ENCODE results near the gene LRRC49. TPM values are rescaled to one million over a fixed set of nuclear protein-coding genes. Genes with fewer than 3 reads are reported as not detected.

LRRC49 gene
- total and polyA plus RNA-seq, 2 of the 4 experiments (the other 2 are of a cell fraction), result 8.6 to 16.8 TPM

- POLR2A ChIA-PET (ENCODE audit: unreplicated experiment), result no interaction called here
- peak; percentile 94 for DNase-seq
- no TSS peak for BruUV-seq (replicated peaks)
- H3K14ac ChIP-seq (replicated peaks; ENCODE audit: low read depth, low read length), result peak overlapping the region; percentile 96
- peak overlapping the region; percentile 40 for H3K56ac ChIP-seq (ENCODE audit: extremely low read depth, insufficient read depth, low read length)
- H3K9me3 ChIP-seq (ENCODE audit: control insufficient read depth, insufficient read depth, low read length), result no peaks in the 10 kb centered on the region
- intact Hi-C loops (cut with micrococcal nuclease), result no loop called here
- peaks cover 17% of the 10 kb centered on the region for H3K9me1 ChIP-seq (ENCODE audit: insufficient read depth, low read length)
- H3K27ac ChIP-seq (ENCODE audit: insufficient read depth, low read length), result peak overlapping the region; percentile 73; the same call in 1 of the 2 replicates
- peak overlapping the region; percentile 97 for H2BK15ac ChIP-seq (ENCODE audit: low read depth, low read length)
- H4K20me1 ChIP-seq (ENCODE audit: insufficient read depth, low read length), result no peaks in the 10 kb centered on the region
- ATAC-seq (ENCODE audit: low read depth), result peak; percentile 13
- H3K18ac ChIP-seq (ENCODE audit: low read depth, low read length), result peak overlapping the region; percentile 67
- peak overlapping the region; percentile 78 to 85; a peak in 3 of 4 replicates for H4K8ac ChIP-seq (ENCODE audit: low read depth in 2 of 2, low read length in 2 of 2)
- H3K4ac ChIP-seq (ENCODE audit: low read depth, low read length), result peak overlapping the region; percentile 95
- dilution Hi-C loops (cut with HindIII; ENCODE audit: low sequenced_read_pairs, unreplicated experiment), result no loop called here
- H2BK5ac ChIP-seq (ENCODE audit: low read depth, low read length, poor library complexity, severe bottlenecking), result peak overlapping the region; percentile 96
- peak overlapping the region; percentile 93 for H4K91ac ChIP-seq (ENCODE audit: insufficient read depth, low read depth, low read length)
- H3K27me3 ChIP-seq (ENCODE audit: control insufficient read depth, insufficient read depth, low read length), result no peaks in the 10 kb centered on the region
- H2BK20ac ChIP-seq (ENCODE audit: low read depth, low read length), result peak overlapping the region; percentile 97
- peak overlapping the region; percentile 55; the same call in 1 of the 2 replicates for H3K23ac ChIP-seq (ENCODE audit: low read depth, low read length)
- H3K9ac ChIP-seq (ENCODE audit: low read depth, low read length), result peak overlapping the region; percentile 34
- H2BK120ac ChIP-seq (ENCODE audit: low read depth, low read length), result peak overlapping the region; percentile 97
- no peaks in the 10 kb centered on the region for H3K36me3 ChIP-seq (ENCODE audit: control insufficient read depth, insufficient read depth, low read length)
- WGBS, 2 experiments (ENCODE audit: extremely low coverage in 2 of 2, insufficient read length in 1 of 2), result 100% methylated on average over 1 of the region's 1 CpG; no CpG with 5 or more reads in 1 of the 2 experiments
- H2AFZ ChIP-seq (replicated peaks; ENCODE audit: low read length, poor library complexity), result peak overlapping the region; percentile 68
- H2AK9ac ChIP-seq (replicated peaks; ENCODE audit: low read depth, low read length, poor library complexity), result peak overlapping the region; percentile 81
- CTCF ChIA-PET, result no interaction called here
- in situ Hi-C loops (cut with MboI; ENCODE audit: low sequenced_read_pairs), result no loop called here
- H4K5ac ChIP-seq (ENCODE audit: low read depth, low read length), result peak overlapping the region; percentile 88
- H3K4me1 ChIP-seq (ENCODE audit: control insufficient read depth, insufficient read depth, low read length), result peaks cover 20% of the 10 kb centered on the region
- H2AK5ac ChIP-seq (ENCODE audit: low read depth, low read length), result peak overlapping the region; percentile 95
- H3K4me3 ChIP-seq (ENCODE audit: insufficient read depth, low read depth, low read length), result no peak overlapping the region
- peaks cover 3 to 17% of the 10 kb centered on the region in 2 experiments; a peak in 2 of 4 replicates for H3K79me1 ChIP-seq (ENCODE audit: low read depth in 1 of 2, low read length in 2 of 2)
- no peak for TF ChIP-seq CTCF (conservative IDR thresholded peaks at IDR 0.05; ENCODE audit: low read depth, low read length)
- peak; percentile 31 for TF ChIP-seq RCOR1 (IDR thresholded peaks at IDR 0.05; ENCODE audit: insufficient replicate concordance, low read length)
- TF ChIP-seq ELK1 (IDR thresholded peaks at IDR 0.05; ENCODE audit: borderline replicate concordance, low read depth, low read length), result no peak
- peak; percentile 45; the same call in 1 of the 2 replicates for TF ChIP-seq MAFK (IDR thresholded peaks at IDR 0.05; ENCODE audit: low read depth, low read length)
- 0 out of 2 replicates have a peak, but pooled peaks have one; percentile 27 for TF ChIP-seq MXI1 (IDR thresholded peaks at IDR 0.05; ENCODE audit: borderline replicate concordance, low read depth, low read length)
- TF ChIP-seq NFE2L2 (IDR thresholded peaks at IDR 0.05; ENCODE audit: low read depth, low read length), result no peak
- H3K4me2 ChIP-seq (ENCODE audit: low read depth, low read length), result no peak overlapping the region
Measured at GRCh38 chr15:71051539-71051938, 158.9 kb downstream of the LRRC49 start.

Measured in IMR-90 (cell line).